ENCODE results near the gene DAAM1.

The DAAM1 gene

DNA sequence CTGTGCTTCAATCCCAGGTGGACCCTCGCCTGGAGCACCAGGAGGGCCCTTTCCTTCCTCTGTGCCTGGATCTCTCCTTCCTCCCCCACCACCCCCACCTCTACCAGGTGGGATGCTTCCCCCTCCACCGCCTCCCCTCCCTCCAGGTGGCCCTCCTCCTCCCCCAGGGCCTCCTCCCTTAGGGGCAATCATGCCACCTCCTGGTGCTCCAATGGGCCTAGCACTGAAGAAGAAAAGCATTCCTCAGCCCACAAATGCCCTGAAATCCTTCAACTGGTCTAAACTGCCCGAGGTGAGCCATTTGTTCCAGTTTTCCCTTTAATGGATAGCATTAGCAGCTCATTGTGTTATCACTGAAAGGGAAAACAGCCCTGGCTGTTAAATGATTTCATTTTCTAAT is 142.8 kb downstream of the DAAM1 start:
- TF ChIP-seq, protein P1, sequence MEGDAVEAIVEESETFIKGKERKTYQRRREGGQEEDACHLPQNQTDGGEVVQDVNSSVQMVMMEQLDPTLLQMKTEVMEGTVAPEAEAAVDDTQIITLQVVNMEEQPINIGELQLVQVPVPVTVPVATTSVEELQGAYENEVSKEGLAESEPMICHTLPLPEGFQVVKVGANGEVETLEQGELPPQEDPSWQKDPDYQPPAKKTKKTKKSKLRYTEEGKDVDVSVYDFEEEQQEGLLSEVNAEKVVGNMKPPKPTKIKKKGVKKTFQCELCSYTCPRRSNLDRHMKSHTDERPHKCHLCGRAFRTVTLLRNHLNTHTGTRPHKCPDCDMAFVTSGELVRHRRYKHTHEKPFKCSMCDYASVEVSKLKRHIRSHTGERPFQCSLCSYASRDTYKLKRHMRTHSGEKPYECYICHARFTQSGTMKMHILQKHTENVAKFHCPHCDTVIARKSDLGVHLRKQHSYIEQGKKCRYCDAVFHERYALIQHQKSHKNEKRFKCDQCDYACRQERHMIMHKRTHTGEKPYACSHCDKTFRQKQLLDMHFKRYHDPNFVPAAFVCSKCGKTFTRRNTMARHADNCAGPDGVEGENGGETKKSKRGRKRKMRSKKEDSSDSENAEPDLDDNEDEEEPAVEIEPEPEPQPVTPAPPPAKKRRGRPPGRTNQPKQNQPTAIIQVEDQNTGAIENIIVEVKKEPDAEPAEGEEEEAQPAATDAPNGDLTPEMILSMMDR (conservative IDR thresholded peaks at IDR 0.05; ENCODE audit: low read length): no peak
- DNase-seq (ENCODE audit: low read depth): no peak
- no peak overlapping the region for H3K4me3 ChIP-seq (ENCODE audit: low read length)

DNA sequence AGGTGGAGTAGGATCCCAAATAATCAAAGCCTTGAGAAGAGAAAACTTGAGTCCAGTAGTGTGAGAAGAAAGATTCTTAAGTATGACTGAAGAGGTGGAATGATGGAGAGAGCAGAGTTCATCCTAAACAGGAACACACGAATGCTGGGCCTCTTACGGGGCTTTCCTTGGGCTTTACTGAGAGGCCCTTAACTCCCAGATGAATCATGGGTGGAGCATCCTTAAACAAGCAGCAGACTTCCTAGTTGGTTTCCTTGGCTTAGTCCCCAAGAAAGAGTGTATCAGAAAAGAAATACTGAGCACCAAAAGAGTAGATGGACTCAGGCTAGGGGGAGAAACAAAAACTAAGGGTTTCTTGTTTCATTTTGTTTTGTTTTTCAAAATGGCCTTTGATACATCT is 144.3 kb downstream of the DAAM1 start:
- TF ChIP-seq, protein P1 (conservative IDR thresholded peaks at IDR 0.05; ENCODE audit: low read length): no peak
- DNase-seq (ENCODE audit: low read depth): peak; percentile 89
- H3K4me3 ChIP-seq (ENCODE audit: low read length): no peak overlapping the region

DNA sequence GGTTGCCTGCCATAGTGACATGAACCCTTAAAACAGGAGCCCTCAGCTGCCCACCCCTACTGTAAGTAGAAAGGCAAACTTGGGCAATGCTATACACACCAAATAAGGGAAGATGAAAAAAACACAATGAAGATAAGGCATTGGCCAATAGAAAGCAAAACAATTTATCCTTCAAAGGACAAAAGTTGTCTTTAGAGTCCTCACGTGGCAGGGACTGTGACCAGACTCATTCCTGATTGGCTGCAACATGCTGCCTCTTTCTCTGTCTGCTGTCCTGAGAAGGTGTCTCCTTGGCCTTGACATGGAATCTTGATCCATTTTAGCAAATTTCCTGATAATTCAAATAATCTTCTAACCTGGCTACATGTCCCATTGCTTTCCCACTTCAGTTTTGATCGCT is 144.8 kb downstream of the DAAM1 start:
- TF ChIP-seq, protein P1 (conservative IDR thresholded peaks at IDR 0.05; ENCODE audit: low read length): no peak
- no peak for DNase-seq (ENCODE audit: low read depth)

DNA sequence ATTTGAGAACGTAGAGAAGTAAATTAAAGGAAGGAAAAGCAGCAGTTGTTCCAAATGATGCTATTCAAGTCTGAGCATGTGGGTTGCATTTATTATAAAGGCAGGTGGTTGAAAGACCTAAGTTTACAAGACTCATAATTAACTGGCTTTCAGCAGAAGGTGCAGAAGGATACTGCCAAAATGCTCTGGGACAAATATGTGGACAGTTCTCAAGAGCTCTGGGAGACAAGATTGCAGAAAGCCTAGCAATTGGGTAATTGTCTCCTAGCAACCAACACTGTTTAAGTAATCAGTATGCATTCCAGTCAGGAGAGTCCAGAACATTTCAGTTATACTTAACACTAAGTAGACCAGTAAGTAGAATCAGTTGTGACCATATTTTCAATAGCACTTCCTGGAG is 145.2 kb downstream of the DAAM1 start:
- TF ChIP-seq, protein P1 (conservative IDR thresholded peaks at IDR 0.05; ENCODE audit: low read length): no peak
- peak; percentile 100 for DNase-seq (ENCODE audit: low read depth)
- no peak overlapping the region for H3K4me3 ChIP-seq (ENCODE audit: low read length)

More for the DNA sequence above, 144.8 kb downstream of the DAAM1 start:
- H3K4me3 ChIP-seq (ENCODE audit: low read length): no peak overlapping the region

DNA sequence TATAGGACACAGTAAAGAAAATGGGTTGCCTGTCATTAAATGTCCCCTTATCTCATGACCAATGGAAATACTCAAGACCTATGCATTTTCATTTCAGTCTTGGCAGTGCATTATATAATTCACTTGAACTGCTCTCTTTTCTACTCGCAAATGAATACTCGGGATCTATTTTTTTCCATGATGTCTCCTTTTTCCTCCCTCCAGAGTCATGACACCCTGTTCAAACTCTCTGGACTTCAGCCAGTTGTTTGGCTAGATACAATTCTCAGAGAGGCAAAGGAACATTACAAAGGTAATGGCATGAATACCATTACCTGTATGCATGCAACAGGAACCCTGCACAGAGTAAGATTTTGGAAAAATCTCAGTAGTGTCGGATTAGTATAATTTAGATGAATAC is 145.8 kb downstream of the DAAM1 start:
- TF ChIP-seq, protein P1 (conservative IDR thresholded peaks at IDR 0.05; ENCODE audit: low read length): no peak
- no peak for DNase-seq (ENCODE audit: low read depth)
- H3K4me3 ChIP-seq (ENCODE audit: low read length): no peak overlapping the region

DNA sequence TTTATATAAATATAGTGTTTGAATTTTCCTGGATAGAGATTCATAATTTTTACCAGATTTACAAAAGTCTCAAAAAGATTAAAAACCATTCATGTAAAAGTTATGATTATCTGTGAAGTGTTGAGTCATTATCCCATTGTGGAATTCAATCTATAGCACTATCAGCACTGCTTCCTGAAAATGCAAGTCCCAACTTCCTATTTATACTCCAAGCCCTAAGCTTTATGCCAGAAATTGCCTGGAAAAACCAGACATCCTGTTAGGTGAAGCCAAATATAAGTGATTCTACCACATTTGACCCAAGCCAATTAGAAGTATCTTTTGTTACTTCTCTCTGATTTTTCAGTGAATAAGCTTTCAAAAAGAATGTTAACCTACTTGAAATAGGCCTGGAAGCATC is 147.6 kb downstream of the DAAM1 start:
- no peak for DNase-seq (ENCODE audit: low read depth)
- H3K4me3 ChIP-seq (ENCODE audit: low read length): no peak overlapping the region
- TF ChIP-seq, protein P1 (conservative IDR thresholded peaks at IDR 0.05; ENCODE audit: low read length): no peak

DNA sequence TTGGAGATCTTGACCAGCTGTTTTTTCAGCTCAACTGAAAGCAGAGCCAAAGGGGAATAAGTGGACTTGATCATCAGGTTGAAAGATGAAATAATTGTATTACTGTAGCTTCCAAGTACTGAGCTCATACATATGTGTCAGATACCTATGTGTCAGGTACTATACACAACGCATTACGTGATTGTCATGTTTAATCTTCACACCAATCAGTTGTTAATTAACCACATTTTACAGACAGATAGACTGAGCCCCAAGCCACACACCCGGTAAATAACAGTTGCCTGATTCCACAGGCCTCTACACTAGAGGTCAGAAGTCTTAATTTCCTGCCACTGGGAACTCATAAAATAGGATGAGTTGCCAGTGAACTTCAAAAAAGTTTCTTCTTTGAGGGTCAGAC is 148.2 kb downstream of the DAAM1 start:
- TF ChIP-seq, protein P1 (conservative IDR thresholded peaks at IDR 0.05; ENCODE audit: low read length): no peak
- DNase-seq (ENCODE audit: low read depth): no peak
- H3K4me3 ChIP-seq (ENCODE audit: low read length): no peak overlapping the region
